ENCODE data around the gene KLHL21. TPM values are rescaled to one million over a fixed set of nuclear protein-coding genes. Genes with fewer than 3 reads are reported as not detected.

The KLHL21 gene
- 37.8 TPM for total RNA-seq

GRCh38 chr1:6602669-6603237 is at the start of gene KLHL21:
TSS of gene KLHL21 (minus strand) at chr1:6602869. CDS start at chr1:6602817, 52 bp downstream.

GRCh38 chr1:6624710-6625583 is 22.3 kb upstream of the KLHL21 start, which contains the start of gene THAP3:
TSS of gene THAP3 (plus strand) at chr1:6624868. CDS start at chr1:6625219, 351 bp downstream.

GRCh38 chr1:6613361-6614018 is 10.8 kb upstream of the KLHL21 start, which contains the start of gene PHF13:
TSS of gene PHF13 (plus strand) at chr1:6613731. CDS start at chr1:6614067, 336 bp downstream.

GRCh38 chr1:6579374-6580118 is 23.1 kb downstream of the KLHL21 start, which contains the start of gene ZBTB48:
TSS of gene ZBTB48 (plus strand) at chr1:6579994. CDS start at chr1:6580610, 616 bp downstream.

GRCh38 chr1:6554907-6555778 is 47.5 kb downstream of the KLHL21 start, which contains the start of gene TAS1R1:
TSS of gene TAS1R1 (plus strand) at chr1:6555307. CDS start at chr1:6555374, 67 bp downstream.

GRCh38 chr1:6554031-6554906 is 48.4 kb downstream of the KLHL21 start, which contains the start of gene NOL9:
TSS of gene NOL9 (minus strand) at chr1:6554513. CDS start at chr1:6554502, 11 bp downstream.

Small RNAs within 50 kb of the gene (small RNA-seq; reads per million reads assigned to genes)
- gene RNU6-731P (ENCODE audit: low replicate concordance) = not detected

Other genes with a start within 250 kb of the KLHL21 start
- gene ACOT7, start 209.1 kb downstream of the KLHL21 start, total RNA-seq = 13.5 TPM
- 0.35 TPM for gene HES2, start 182.9 kb downstream of the KLHL21 start, total RNA-seq
- 9.3 TPM for gene ESPN, start 178.1 kb downstream of the KLHL21 start, total RNA-seq
- 19.4 TPM for gene TNFRSF25, start 136.7 kb downstream of the KLHL21 start, total RNA-seq
- 24.2 TPM for gene PLEKHG5, start 111.2 kb downstream of the KLHL21 start, total RNA-seq
- 27.9 TPM for gene NOL9, start 48.4 kb downstream of the KLHL21 start, total RNA-seq
- 0.53 TPM for gene TAS1R1, start 47.6 kb downstream of the KLHL21 start, total RNA-seq
- 38.9 TPM for gene ZBTB48, start 22.9 kb downstream of the KLHL21 start, total RNA-seq
- 23.0 TPM for gene PHF13, start 10.9 kb upstream of the KLHL21 start, total RNA-seq
- gene THAP3, start 22.0 kb upstream of the KLHL21 start, total RNA-seq = 37.8 TPM
- gene DNAJC11, start 98.9 kb upstream of the KLHL21 start, total RNA-seq = 47.0 TPM
- 50.2 TPM for gene CAMTA1, start 182.6 kb upstream of the KLHL21 start, total RNA-seq